Left cardiac atrium (tissue), 4 donors: ENCODE results near the gene BARX1. TPM values are rescaled to one million over a fixed set of nuclear protein-coding genes. Genes with fewer than 3 reads are reported as not detected.

Source experiments
- ATAC-seq, 2 donors: fragments of 200-7000 bp; cut with Tn5 transposase; one replicate each; pipeline ENCODE4 v1.9.1; 2020; ENCODE audit warnings: mild to moderate bottlenecking in 2 of 2, moderate library complexity in 2 of 2
- DNase-seq: peaks from one replicate; pipeline ENCODE4 v3.0.0-alpha.2; 2020
- intact Hi-C, 2 donors: fragments of 100-400 bp; cut with DNase I; formaldehyde crosslinking; loops; one replicate each; pipeline versions ENCODE4 v1.14.1 to v1.15.1; 2022 to 2023
- total RNA-seq, 2 donors: library from RNA; stranded (reverse); fragmentation: NEBNext Ultra II Directional; extraction: Animal tissue kit (Norgen Biotek cat#: 25700); gene quantifications; one replicate each; pipeline ENCODE4 v1.2.1, GENCODE V29; 2021
- donor health status: DM: no; HTN: yes; CAD: no.
- donor health status: DM: no; HTN: yes; CAD: no; lungs with severe emphysema.
- donor health status: DM: yes; HTN: yes; CAD: no.
- donor health status: Dilated cardiomyopathy.

Gene BARX1
- total RNA-seq, 2 donors from 2014 or later: not detected

- ATAC-seq (no peak), DNase-seq (peak; percentile 3)
- intact Hi-C loops: no loop called here
These were observed 48.8 kb downstream of the BARX1 start for GRCh38 chr9:93906195-93906880.

GRCh38 chr9:93905473-93906133 lies 49.6 kb downstream of the BARX1 start:
- intact Hi-C loops: no loop called here
- DNase-seq: peak; percentile 5

GRCh38 chr9:93904649-93905472 lies 50.3 kb downstream of the BARX1 start:
- ATAC-seq (no peak), DNase-seq (peak; percentile 3)
- intact Hi-C loops: no loop called here

More at GRCh38 chr9:93905473-93906133, 49.6 kb downstream of the BARX1 start:
- no peak for ATAC-seq

- DNase-seq: peak; percentile 10
- intact Hi-C loops: no loop called here
- ATAC-seq: no peak
These were observed 51.1 kb downstream of the BARX1 start for GRCh38 chr9:93903886-93904648.

- peak; percentile 10 for DNase-seq
- intact Hi-C loops: no loop called here
- ATAC-seq: no peak
These were observed 52.1 kb downstream of the BARX1 start for GRCh38 chr9:93902780-93903655.

- no peak for ATAC-seq
- intact Hi-C loops: no loop called here
- peak; percentile 15 for DNase-seq
These were observed 52.9 kb downstream of the BARX1 start for GRCh38 chr9:93902051-93902779.

Other genes with a start within 250 kb of the BARX1 start
- 10 to 100 TPM in 1 of 2 donors, 1 to 10 TPM in 1; 9.2 to 15.6 TPM for gene PTPDC1, start 129.1 kb upstream of the BARX1 start, total RNA-seq